AG04450 (cell line): ENCODE measurements around the gene CEP89. TPM values are rescaled to one million over a fixed set of nuclear protein-coding genes. Genes with fewer than 3 reads are reported as not detected.

Experiments
- CTCF ChIA-PET: fragments of 300-600, 350-600 bp; formaldehyde crosslinking; extraction: SDS; loops from one replicate; lab custom pipeline; 2022; ENCODE audit warnings: antibody characterized with exemption, inconsistent platforms; lab: Charles Lee
- POLR2A ChIA-PET: fragments of 350-600 bp; formaldehyde crosslinking; extraction: SDS; loops from one replicate; lab custom pipeline; 2021; ENCODE audit warnings: antibody characterized with exemption, inconsistent platforms; lab: Yijun Ruan, JAX
- DNase-seq: peaks from one replicate; pipeline ENCODE4 v3.0.0-alpha.2; 2011; ENCODE audit warnings: low read depth, low spot score
- H3K27ac ChIP-seq: one replicate; pipeline ENCODE4 v1.5.1; 2012; ENCODE audit warnings: low read depth, low read length, control low read depth
- H3K27me3 ChIP-seq: one replicate; pipeline ENCODE4 v1.6.0; 2012; ENCODE audit warnings: low read length; ENCODE audit not compliant: control insufficient read depth, insufficient read depth
- H3K4me3 ChIP-seq: 2 replicates; pipeline ENCODE4 v1.5.1; 2011; ENCODE audit warnings: mild to moderate bottlenecking, low read depth, low read length, control low read depth
- H3K9me3 ChIP-seq: 2 replicates; pipeline ENCODE4 v1.5.1; 2012; ENCODE audit warnings: low read length; ENCODE audit not compliant: control insufficient read depth, insufficient read depth
- CTCF ChIP-seq: IDR thresholded peaks from 2 replicates; pipeline ENCODE4 v1.5.1; 2011; ENCODE audit warnings: low read depth, low read length, control low read depth, inconsistent platforms
- polyA plus RNA-seq: library from polyadenylated mRNA; depleted of rRNA; stranded (reverse); fragments of >200 nt; gene quantifications from 2 replicates; pipeline ENCODE4 v1.2.3, GENCODE V29; 2011

Gene CEP89
- polyA plus RNA-seq, 1 experiment, result 12.3 TPM

GRCh38 chr19:32936065-32936464 lies 35.7 kb downstream of the CEP89 start:
- no peak for TF ChIP-seq CTCF
- ChIA-PET POLR2A (no interaction called here), CTCF (no interaction called here)
- DNase-seq, result no peak
- no peaks in the 10 kb centered on the region for H3K9me3 ChIP-seq
- no peak overlapping the region for H3K27ac ChIP-seq
- no peak overlapping the region for H3K4me3 ChIP-seq
- no peaks in the 10 kb centered on the region for H3K27me3 ChIP-seq

- Histone ChIP-seq H3K27ac (no peak overlapping the region), H3K27me3 (no peaks in the 10 kb centered on the region), H3K4me3 (no peak overlapping the region), H3K9me3 (no peaks in the 10 kb centered on the region)
- ChIA-PET POLR2A (no interaction called here), CTCF (no interaction called here)
- no peak for DNase-seq
- no peak for TF ChIP-seq CTCF
These were observed 36.1 kb downstream of the CEP89 start for GRCh38 chr19:32935629-32936028.

GRCh38 chr19:32933571-32933970 lies 38.2 kb downstream of the CEP89 start:
- DNase-seq, result no peak
- POLR2A ChIA-PET, result no interaction called here
- CTCF ChIA-PET, result no interaction called here
- Histone ChIP-seq H3K27me3 (no peaks in the 10 kb centered on the region), H3K9me3 (no peaks in the 10 kb centered on the region), H3K4me3 (no peak overlapping the region), H3K27ac (no peak overlapping the region)
- no peak for TF ChIP-seq CTCF

- ChIA-PET CTCF (no interaction called here), POLR2A (no interaction called here)
- no peak overlapping the region for H3K27ac ChIP-seq
- no peak overlapping the region for H3K4me3 ChIP-seq
- H3K27me3 ChIP-seq, result no peaks in the 10 kb centered on the region
- H3K9me3 ChIP-seq, result peaks cover 3% of the 10 kb centered on the region; the same call in 1 of the 2 replicates
- TF ChIP-seq CTCF, result no peak
- DNase-seq, result no peak
These were observed 41.2 kb downstream of the CEP89 start for GRCh38 chr19:32930567-32930966.

GRCh38 chr19:32928806-32929205 lies 43.0 kb downstream of the CEP89 start:
- ChIA-PET CTCF (no interaction called here), POLR2A (no interaction called here)
- Histone ChIP-seq H3K4me3 (no peak overlapping the region), H3K27ac (no peak overlapping the region), H3K9me3 (peaks cover 3% of the 10 kb centered on the region; the same call in 1 of the 2 replicates), H3K27me3 (no peaks in the 10 kb centered on the region)
- no peak for TF ChIP-seq CTCF
- no peak for DNase-seq
